HEK293 (cell line): ENCODE data around the gene DMD.

Experiments
- CTCF ChIA-PET: fragments of 350-600 bp; formaldehyde crosslinking; extraction: SDS; loops from one replicate; lab custom pipeline; 2021; ENCODE audit warnings: antibody characterized with exemption; lab: Yijun Ruan, JAX
- POLR2A ChIA-PET: fragments of 300-600 bp; formaldehyde crosslinking; extraction: SDS; loops from one replicate; lab custom pipeline; 2020; ENCODE audit warnings: antibody characterized with exemption, inconsistent platforms; lab: Yijun Ruan, JAX
- H3K27ac ChIP-seq: fragments of 200-500 bp; sonication (Bioruptor generic); 2 replicates; pipeline ENCODE4 v1.5.1; 2014; ENCODE audit warnings: low read depth, low read length, control low read depth, inconsistent platforms; ENCODE audit errors: extremely low read depth
- H3K36me3 ChIP-seq, 2 experiments: fragments of 200-500 bp in 1 of 2; sonication (Bioruptor generic) in 1 of 2; 1 replicate in 1 of 2; 2 replicates in 1 of 2; pipeline ENCODE4 v1.5.1; 2014 to 2017; ENCODE audit warnings: inconsistent platforms in 2 of 2, low read length in 2 of 2; ENCODE audit not compliant: control insufficient read depth in 2 of 2, insufficient read depth in 1 of 2
- H3K4me1 ChIP-seq: fragments of 200-500 bp; sonication (Bioruptor generic); 2 replicates; pipeline ENCODE4 v1.5.1; 2014; ENCODE audit warnings: mild to moderate bottlenecking, low read length, inconsistent platforms; ENCODE audit not compliant: control insufficient read depth, insufficient read depth
- H3K4me3 ChIP-seq: 2 replicates; pipeline ENCODE4 v1.5.1; 2011; ENCODE audit warnings: low read depth, mild to moderate bottlenecking, control low read depth, low read length, moderate library complexity
- H3K9me3 ChIP-seq: fragments of 200-500 bp; sonication (Bioruptor generic); 2 replicates; pipeline ENCODE4 v1.5.1; 2014; ENCODE audit warnings: low read depth, low read length, inconsistent platforms; ENCODE audit not compliant: control insufficient read depth, insufficient read depth
- GLIS1 ChIP-seq: fragments of 450-650 bp; formaldehyde crosslinking; IDR thresholded peaks from 2 replicates; pipeline ENCODE4 v1.5.1; 2016; ENCODE audit warnings: missing biosample characterization, missing genetic modification characterization
- MZF1 ChIP-seq: fragments of 450-650 bp; formaldehyde crosslinking; IDR thresholded peaks from 2 replicates; pipeline ENCODE4 v1.5.1; 2017; ENCODE audit warnings: missing biosample characterization, missing genetic modification characterization, borderline replicate concordance
- REST ChIP-seq: fragments of 450-650 bp; formaldehyde crosslinking; IDR thresholded peaks from 2 replicates; pipeline ENCODE4 v1.5.1; 2016; ENCODE audit warnings: missing biosample characterization, missing genetic modification characterization
- SP3 ChIP-seq: fragments of 450-650 bp; formaldehyde crosslinking; IDR thresholded peaks from 2 replicates; pipeline ENCODE4 v1.5.1; 2016; ENCODE audit warnings: missing biosample characterization, missing genetic modification characterization
- SP7 ChIP-seq: fragments of 450-650 bp; formaldehyde crosslinking; IDR thresholded peaks from 2 replicates; pipeline ENCODE4 v1.5.1; 2016; ENCODE audit warnings: missing biosample characterization, missing genetic modification characterization
- TSHZ1 ChIP-seq: fragments of 450-650 bp; formaldehyde crosslinking; IDR thresholded peaks from 2 replicates; pipeline ENCODE4 v1.5.1; 2016; ENCODE audit warnings: missing biosample characterization, missing genetic modification characterization, borderline replicate concordance
- ZBTB10 ChIP-seq: fragments of 450-650 bp; formaldehyde crosslinking; IDR thresholded peaks from 2 replicates; pipeline ENCODE4 v1.5.1; 2016; ENCODE audit warnings: missing biosample characterization, missing genetic modification characterization
- ZNF10 ChIP-seq: fragments of 450-650 bp; formaldehyde crosslinking; IDR thresholded peaks from 2 replicates; pipeline ENCODE4 v1.5.1; 2017; ENCODE audit warnings: missing biosample characterization, missing genetic modification characterization
- ZNF214 ChIP-seq: fragments of 450-650 bp; formaldehyde crosslinking; IDR thresholded peaks from 2 replicates; pipeline ENCODE4 v1.5.1; 2017; ENCODE audit warnings: missing biosample characterization, mild to moderate bottlenecking, missing genetic modification characterization, borderline replicate concordance
- ZNF26 ChIP-seq: fragments of 450-650 bp; formaldehyde crosslinking; IDR thresholded peaks from 2 replicates; pipeline ENCODE4 v1.5.1; 2016; ENCODE audit warnings: missing biosample characterization, missing genetic modification characterization
- ZNF324 ChIP-seq: fragments of 450-650 bp; formaldehyde crosslinking; IDR thresholded peaks from 2 replicates; pipeline ENCODE4 v1.5.1; 2016; ENCODE audit warnings: missing biosample characterization, missing genetic modification characterization
- ZNF416 ChIP-seq: fragments of 450-650 bp; formaldehyde crosslinking; IDR thresholded peaks from 2 replicates; pipeline ENCODE4 v1.5.1; 2016; ENCODE audit warnings: missing biosample characterization, missing genetic modification characterization
- ZNF48 ChIP-seq: fragments of 450-650 bp; formaldehyde crosslinking; IDR thresholded peaks from 2 replicates; pipeline ENCODE4 v1.5.1; 2016; ENCODE audit warnings: missing biosample characterization, missing genetic modification characterization
- ZNF510 ChIP-seq: fragments of 450-650 bp; formaldehyde crosslinking; IDR thresholded peaks from 2 replicates; pipeline ENCODE4 v1.5.1; 2018; ENCODE audit warnings: mild to moderate bottlenecking, missing genetic modification characterization, missing biosample characterization; ENCODE audit not compliant: insufficient replicate concordance
- ZNF549 ChIP-seq: fragments of 450-650 bp; IDR thresholded peaks from 2 replicates; pipeline ENCODE4 v1.5.1; 2018; ENCODE audit warnings: missing biosample characterization, missing genetic modification characterization, mild to moderate bottlenecking, inconsistent platforms, moderate library complexity
- ZNF670 ChIP-seq: fragments of 450-650 bp; formaldehyde crosslinking; IDR thresholded peaks from 2 replicates; pipeline ENCODE4 v1.5.1; 2016; ENCODE audit warnings: missing biosample characterization, missing genetic modification characterization, low read depth
- ZNF785 ChIP-seq: fragments of 450-650 bp; formaldehyde crosslinking; IDR thresholded peaks from 2 replicates; pipeline ENCODE4 v1.5.1; 2016; ENCODE audit warnings: missing biosample characterization, missing genetic modification characterization
- ZNF830 ChIP-seq: fragments of 450-650 bp; IDR thresholded peaks from 2 replicates; pipeline ENCODE4 v1.5.0; 2018; ENCODE audit warnings: missing biosample characterization, missing genetic modification characterization, low read depth, mild to moderate bottlenecking, moderate library complexity
- ZSCAN23 ChIP-seq: fragments of 450-650 bp; formaldehyde crosslinking; IDR thresholded peaks from 2 replicates; pipeline ENCODE4 v1.5.1; 2016; ENCODE audit warnings: missing biosample characterization, missing genetic modification characterization

DMD gene

GRCh38 chrX:32153585-32153984, 1057.8 kb downstream of the DMD start (continued):
- TF ChIP-seq ZNF510 (tag by site-specific recombination) (no peak), SP7 (tag by site-specific recombination) (no peak), TSHZ1 (tag by site-specific recombination) (no peak), GLIS1 (tag by site-specific recombination) (no peak), ZNF10 (tag by site-specific recombination) (no peak), ZNF214 (tag by site-specific recombination) (no peak)

GRCh38 chrX:32150141-32150540, 1061.2 kb downstream of the DMD start:
- ChIA-PET POLR2A (no interaction called here), CTCF (no interaction called here)

More at GRCh38 chrX:32150141-32150540, 1061.2 kb downstream of the DMD start:
- TF ChIP-seq ZNF324 (tag by site-specific recombination) (no peak), ZNF670 (tag by site-specific recombination) (no peak), ZNF416 (no peak), MZF1 (tag by site-specific recombination) (no peak), REST (tag by site-specific recombination) (no peak), ZNF830 (no peak), ZNF48 (no peak), SP3 (tag by site-specific recombination) (no peak), ZBTB10 (no peak), ZNF549 (tag by site-specific recombination) (no peak), ZNF26 (tag by site-specific recombination) (no peak), ZNF785 (tag by site-specific recombination) (no peak), ZSCAN23 (no peak)
- Histone ChIP-seq H3K4me3 (no peak overlapping the region), H3K36me3 (no peaks in the 10 kb centered on the region), H3K27ac (no peak overlapping the region), H3K9me3 (no peaks in the 10 kb centered on the region), H3K4me1 (no peaks in the 10 kb centered on the region)
